ENCODE measurements around the gene ASTN2.

- TF ChIP-seq POLR2AphosphoS5 (IDR thresholded peaks at IDR 0.05): no peak
- TF ChIP-seq POLR2A (IDR thresholded peaks at IDR 0.05): no peak
- TF ChIP-seq CTCF (IDR thresholded peaks at IDR 0.05): no peak
These were observed 918.7 kb downstream of the ASTN2 start for GRCh38 chr9:116496167-116496566.

Data from sigmoid colon (tissue), 4 donors.